Myocyte (in vitro differentiated cells): Measurements from ENCODE around the gene ASIC2. TPM values are rescaled to one million over a fixed set of nuclear protein-coding genes. Genes with fewer than 3 reads are reported as not detected.

Experiments used
- DNase-seq: peaks from one replicate; pipeline ENCODE4 v3.0.0-alpha.2; 2012; ENCODE audit warnings: low read depth
- total RNA-seq: library from RNA; depleted of rRNA; stranded (reverse); fragments of >200 nt; gene quantifications from 2 replicates; pipeline ENCODE4 v1.2.3, GENCODE V29; 2014

Gene ASIC2
- total RNA-seq, 1 donor from 2014 or later, result 0.13 TPM

DNA sequence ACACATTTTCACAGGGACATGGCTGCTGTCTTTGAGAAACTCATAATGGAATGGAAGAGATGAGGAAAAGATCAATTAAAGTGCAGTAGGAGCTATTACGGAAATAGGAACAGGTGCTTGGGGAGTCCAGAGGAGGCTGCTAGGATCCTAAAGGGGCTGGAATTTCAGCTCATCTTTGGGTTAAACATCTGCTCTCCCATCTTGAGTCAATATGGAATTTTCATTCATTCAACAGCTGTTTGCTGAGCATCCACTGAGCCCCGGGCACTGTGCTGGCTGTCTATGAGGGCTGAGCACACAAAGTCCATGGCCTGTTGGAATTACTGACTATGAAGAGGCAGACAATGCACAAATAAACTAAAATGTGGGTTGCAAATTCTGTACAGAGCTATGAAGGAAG lies 47.9 kb downstream of the ASIC2 start:
- no peak for DNase-seq

GRCh38 chr17:33243732-33244131 lies 49.4 kb downstream of the ASIC2 start:
- DNase-seq, result no peak

- DNase-seq, result no peak
Observed at GRCh38 chr17:33242375-33243124, 50.5 kb downstream of the ASIC2 start.

DNA sequence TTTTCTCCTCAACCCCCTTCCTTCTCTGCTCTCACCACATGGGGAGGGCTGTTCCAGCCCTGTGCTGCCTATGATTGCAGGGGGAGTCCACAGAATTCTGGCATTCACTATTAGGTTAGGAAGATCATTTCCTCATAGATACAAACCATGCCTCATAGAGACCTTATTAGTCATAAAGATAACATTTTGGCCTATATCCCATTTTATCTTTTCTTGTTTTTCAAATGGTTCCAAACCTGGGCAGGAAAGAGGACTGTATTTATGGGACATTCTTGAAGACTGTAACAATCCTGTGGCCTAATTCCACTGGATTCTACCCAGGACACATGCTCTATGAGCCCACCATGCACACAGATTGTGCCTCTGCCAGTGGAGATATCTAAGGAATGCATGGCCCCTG lies 51.7 kb downstream of the ASIC2 start:
- DNase-seq, result no peak

DNA sequence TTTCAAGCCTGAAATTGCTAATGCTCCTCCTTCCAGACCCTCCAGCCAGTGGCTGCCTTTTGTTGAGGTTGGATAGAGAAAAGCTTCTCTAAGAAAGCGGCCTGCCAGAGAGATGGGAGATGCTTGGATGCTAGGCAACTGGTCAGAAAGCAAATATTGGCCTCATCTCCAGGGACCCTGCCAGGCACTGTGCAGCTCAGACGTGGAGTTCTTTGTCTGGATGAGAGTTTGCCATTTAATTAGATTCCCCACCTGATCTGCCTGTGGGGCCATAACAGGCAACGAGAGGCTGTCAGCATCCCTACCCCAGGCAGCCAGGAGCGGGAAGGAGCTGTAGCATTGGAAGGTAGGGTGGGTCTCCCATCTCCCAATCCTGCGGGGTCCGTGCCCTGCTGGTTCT lies 52.7 kb downstream of the ASIC2 start:
- DNase-seq, result no peak

DNA sequence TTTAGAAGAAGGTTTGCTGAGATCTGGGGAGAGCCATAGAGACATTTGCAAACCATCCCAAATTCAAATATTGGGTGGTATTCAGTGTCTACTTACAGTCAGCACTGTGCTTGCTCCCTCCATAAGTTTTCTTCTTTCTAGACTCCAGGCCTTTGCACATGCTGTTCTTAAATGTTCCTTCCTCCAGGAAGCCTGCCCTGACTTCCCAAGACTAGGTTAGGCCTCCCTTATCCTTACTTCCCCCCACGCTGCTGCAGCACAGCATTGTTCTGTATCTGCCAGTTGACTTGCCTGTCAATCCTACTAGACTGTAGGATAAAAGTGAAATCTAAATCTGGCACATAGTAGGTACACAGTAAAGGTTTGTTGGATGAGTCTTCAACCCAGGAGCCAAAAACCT lies 53.4 kb downstream of the ASIC2 start:
- DNase-seq, result no peak

- peak; percentile 73 for DNase-seq
Observed at GRCh38 chr17:33234930-33235685, 58.0 kb downstream of the ASIC2 start.

DNA sequence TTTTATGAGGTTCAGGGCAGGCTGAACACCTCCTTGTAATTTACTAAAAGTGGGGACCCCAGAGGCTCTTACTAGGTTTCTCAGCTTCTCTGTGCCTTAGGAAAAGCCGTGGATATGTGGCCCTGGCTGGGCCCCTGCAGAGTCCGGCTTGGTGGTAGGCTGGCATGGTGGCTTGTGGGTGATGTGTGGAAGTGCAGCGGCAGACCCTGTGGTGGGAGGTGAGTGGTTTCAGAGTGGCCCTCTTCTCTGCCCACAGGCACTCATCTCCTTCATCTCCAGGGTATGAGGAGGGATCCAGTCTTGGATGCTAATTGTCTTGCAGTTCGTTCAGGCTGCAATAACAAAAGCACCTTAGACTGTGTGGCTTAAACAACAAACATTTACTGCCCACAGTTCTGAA lies 58.9 kb downstream of the ASIC2 start:
- DNase-seq, result no peak

GRCh38 chr17:33233811-33234177 lies 59.3 kb downstream of the ASIC2 start:
- DNase-seq, result no peak

DNA sequence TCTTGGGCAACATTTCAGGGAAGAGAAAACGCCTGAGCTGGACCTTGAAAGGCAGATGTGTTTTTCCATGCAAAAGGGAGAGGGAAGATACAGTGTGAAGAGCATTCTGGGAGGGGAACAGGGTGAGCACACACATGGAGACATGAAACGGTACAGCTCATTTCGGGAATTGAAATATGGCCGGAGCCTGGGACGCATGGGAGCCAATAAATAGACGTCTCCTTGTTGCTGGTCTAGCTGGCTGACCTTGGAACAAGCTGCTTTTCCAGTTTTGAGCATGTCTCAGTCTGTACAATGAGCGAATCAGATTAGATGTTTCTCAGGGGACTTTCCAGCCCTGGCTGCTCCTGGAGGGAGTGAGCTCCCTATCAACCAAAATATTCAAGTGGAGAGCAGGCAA lies 63.6 kb downstream of the ASIC2 start:
- DNase-seq, result no peak

- DNase-seq, result no peak
Observed at GRCh38 chr17:33229028-33229427, 64.1 kb downstream of the ASIC2 start.

DNA sequence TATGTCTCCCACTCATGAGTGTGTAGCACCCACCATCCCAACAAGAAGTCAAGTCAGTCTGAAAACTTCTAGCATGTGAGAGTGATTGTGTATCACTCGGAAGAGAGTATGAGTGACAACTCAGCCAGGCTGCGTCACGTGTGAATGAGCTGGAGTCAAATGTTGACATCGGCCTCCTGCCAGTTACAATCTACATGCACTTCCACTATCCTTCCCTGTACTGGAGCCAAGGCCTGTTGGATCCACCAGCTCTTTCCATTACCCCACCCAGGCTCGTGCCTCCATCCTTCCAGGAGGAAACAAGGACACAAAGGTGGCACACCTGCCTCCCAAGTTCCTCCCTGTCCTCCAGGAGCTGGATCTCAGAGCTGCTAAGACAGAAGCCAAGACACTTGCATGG lies 64.5 kb downstream of the ASIC2 start:
- DNase-seq, result no peak

GRCh38 chr17:33227911-33228310 lies 65.2 kb downstream of the ASIC2 start:
- no peak for DNase-seq

GRCh38 chr17:33225994-33226393 lies 67.1 kb downstream of the ASIC2 start:
- DNase-seq, result no peak

DNA sequence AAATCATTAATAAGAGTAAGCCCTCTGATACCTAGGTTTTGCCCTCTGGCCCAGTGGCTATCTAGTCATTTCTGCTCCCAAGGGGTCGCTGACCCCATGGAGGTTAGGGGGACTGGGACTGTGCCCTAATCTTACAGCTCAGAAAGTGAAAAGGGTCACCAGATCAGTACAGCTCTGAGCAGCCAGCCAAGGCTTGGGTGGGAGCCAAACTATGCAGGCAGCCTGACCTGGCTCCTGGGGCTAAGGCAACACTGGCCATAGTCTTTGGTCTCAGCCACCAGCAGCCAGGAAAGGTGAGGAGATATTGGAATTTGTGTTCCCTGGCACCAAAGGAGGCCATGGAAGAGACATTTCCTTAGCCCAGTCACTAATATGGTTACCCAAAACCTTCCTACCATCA lies 67.6 kb downstream of the ASIC2 start:
- DNase-seq, result no peak

DNA sequence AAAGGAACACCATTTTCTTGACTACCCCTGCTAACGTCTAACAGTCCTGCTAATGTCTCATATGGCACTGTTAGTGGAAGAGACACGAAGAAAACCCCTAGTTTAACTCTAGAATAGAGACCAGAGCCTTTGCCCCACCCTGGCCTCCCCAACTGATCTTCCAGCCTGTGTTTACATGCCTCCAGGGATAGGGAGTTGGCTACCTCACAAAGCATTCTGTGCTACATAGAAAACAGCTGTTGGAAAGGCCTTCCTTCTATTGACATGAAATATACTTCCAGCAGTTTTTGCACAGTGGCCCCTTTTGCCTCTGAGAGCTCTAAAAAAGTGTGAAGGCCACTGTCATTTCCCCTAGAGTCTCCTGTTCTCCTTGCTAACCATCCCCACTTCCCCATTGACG lies 73.1 kb downstream of the ASIC2 start:
- DNase-seq, result no peak

GRCh38 chr17:33218698-33219601 lies 74.1 kb downstream of the ASIC2 start:
- DNase-seq, result no peak

DNA sequence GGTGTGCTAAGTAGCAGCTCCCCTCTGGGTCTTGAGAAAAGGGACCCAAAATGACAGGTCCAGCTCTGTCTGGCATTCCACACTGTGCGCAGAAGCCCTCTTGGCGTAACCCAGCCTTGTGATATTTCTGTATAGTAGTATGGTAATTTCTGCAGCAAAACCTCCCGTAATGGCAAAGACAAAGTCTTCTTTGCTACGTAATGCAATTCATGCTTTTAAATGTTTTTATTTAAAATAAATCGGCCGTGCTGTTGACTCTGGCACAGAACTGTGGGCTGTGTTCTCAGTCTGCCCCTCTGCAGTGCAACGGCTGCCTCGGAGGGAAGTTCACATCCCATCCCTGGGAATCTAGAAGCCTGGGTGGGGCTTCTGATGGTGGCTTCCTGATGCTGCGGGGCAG lies 75.2 kb downstream of the ASIC2 start:
- no peak for DNase-seq

DNA sequence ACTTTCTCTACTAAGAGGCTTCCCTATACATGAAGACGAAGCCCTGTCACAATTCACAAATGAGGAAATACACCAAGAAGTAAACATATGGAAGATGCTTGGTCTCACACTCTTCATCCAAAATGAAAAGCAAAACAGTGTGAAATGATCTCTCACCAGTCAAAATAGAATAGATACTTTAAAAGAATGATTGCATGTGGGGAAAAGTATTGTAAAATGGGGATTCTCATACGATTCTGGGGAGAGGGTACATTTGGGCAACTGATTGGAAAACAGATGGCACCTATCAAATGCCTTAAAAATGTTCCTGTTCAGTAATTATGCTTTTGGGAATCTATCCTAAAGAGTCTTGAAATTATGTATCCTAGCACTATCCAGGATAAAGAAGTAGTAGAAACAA lies 78.1 kb downstream of the ASIC2 start:
- DNase-seq, result no peak

DNA sequence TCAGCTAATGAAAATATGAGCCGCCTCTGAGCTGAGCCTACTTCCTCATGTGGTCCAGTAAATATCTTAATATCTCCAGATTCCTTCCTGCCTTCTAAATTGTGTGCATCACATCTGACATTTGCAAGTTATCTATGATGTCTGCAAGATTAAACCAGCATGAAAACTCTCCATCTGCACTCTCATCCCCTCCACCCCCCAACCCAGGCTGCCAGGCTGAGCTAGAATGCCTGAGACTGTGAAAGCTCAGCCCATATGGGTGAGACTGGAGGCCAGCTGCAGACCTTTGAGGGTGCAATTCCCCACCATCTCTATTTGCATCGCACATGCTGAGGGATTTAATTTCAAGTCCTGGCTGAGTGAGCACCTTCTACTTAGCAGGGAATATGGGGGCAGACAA lies 82.8 kb downstream of the ASIC2 start:
- DNase-seq, result no peak

- no peak for DNase-seq
Observed at GRCh38 chr17:33209671-33210070, 83.4 kb downstream of the ASIC2 start.

GRCh38 chr17:33207231-33207630 lies 85.9 kb downstream of the ASIC2 start:
- no peak for DNase-seq
